Body of pancreas (tissue), 4 donors: ENCODE data around the gene GLIS1.

ENCODE experiments used
- CTCF ChIP-seq, 7 experiments: fragments of 450-650 bp in 4 of 7; fragments of 200-600 bp in 3 of 7; sonication (generic) in 3 of 7; IDR thresholded peaks; one replicate each; pipeline ENCODE4 v1.5.1; 2016 to 2019; ENCODE audit warnings: antibody characterized with exemption in 7 of 7
- POLR2A ChIP-seq, 3 donors: fragments of 450-650 bp; IDR thresholded peaks; one replicate each; pipeline ENCODE4 v1.6.1; 2016; ENCODE audit warnings: antibody characterized with exemption in 3 of 3, mild to moderate bottlenecking in 2 of 3

GRCh38 chr1:53505891-53506290, 233.1 kb downstream of the GLIS1 start:
- TF ChIP-seq POLR2A (IDR thresholded peaks at IDR 0.05) (no peak), CTCF (IDR thresholded peaks at IDR 0.05) (no peak)
